HG03520 (cell line): ENCODE measurements around the gene LRRC3.
"Not testable (repeated sequence)": the region's sequence is repeated elsewhere in the genome, so short reads cannot be mapped to it uniquely, and the experiment has no call there.

Source experiments
- ATAC-seq: cut with Tn5 transposase; IDR thresholded peaks from one replicate; pipeline ENCODE4 v1.9.1; 2021; ENCODE audit warnings: mild to moderate bottlenecking, moderate library complexity; ENCODE audit not compliant: unreplicated experiment

Gene LRRC3, protein sequence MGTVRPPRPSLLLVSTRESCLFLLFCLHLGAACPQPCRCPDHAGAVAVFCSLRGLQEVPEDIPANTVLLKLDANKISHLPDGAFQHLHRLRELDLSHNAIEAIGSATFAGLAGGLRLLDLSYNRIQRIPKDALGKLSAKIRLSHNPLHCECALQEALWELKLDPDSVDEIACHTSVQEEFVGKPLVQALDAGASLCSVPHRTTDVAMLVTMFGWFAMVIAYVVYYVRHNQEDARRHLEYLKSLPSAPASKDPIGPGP

DNA sequence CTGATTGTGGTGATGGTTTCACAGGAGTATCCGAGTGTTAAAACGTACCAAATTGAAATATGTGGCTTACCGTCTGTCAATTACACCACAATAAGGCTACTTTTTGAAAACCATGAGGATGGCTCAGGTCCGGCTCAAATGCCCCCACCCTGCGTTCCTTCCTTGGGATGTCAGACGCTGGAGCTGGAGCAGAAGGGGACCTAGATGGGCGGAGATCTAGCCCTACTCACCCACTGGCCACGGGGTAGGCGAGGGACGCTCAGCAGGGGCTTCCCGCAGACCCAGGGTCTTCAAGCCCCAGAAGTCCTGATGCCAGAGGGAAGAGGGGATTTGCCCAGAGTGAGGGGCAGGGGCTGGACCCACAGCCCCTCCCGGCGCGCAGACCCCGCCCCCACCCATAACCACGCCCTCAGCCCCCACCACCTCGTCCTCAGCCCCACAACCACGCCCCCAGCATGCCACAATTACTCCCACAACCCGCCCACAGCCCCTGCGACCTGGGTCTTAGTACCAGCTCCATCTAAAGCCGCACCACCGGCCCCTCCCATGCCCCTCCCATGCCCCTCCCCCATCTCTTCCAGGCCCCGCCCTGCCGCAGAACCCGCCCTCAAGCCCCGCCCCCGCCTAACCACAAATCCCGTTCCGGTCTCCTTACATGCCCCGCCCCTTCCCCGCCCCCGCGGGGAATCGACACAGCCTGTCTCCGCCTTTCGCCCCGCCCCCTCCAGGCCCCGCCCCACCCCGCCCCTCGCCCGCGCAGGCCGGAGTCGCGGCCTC is at the start of gene LRRC3:
TSS of gene LRRC3 (plus strand) at position 764 of the 777 bp plus-strand sequence. CDS start 1,135 bp downstream, outside the sequence.
- ATAC-seq, result no peak

GRCh38 chr21:44405948-44406872 is 49.1 kb upstream of the LRRC3 start:
- ATAC-seq, result no peak

- no peak for ATAC-seq
Observed at GRCh38 chr21:44406953-44407352, 48.4 kb upstream of the LRRC3 start.

- ATAC-seq, result no peak
Observed at GRCh38 chr21:44407493-44407892, 47.8 kb upstream of the LRRC3 start.

GRCh38 chr21:44408226-44408625 is 47.1 kb upstream of the LRRC3 start:
- no peak for ATAC-seq

DNA sequence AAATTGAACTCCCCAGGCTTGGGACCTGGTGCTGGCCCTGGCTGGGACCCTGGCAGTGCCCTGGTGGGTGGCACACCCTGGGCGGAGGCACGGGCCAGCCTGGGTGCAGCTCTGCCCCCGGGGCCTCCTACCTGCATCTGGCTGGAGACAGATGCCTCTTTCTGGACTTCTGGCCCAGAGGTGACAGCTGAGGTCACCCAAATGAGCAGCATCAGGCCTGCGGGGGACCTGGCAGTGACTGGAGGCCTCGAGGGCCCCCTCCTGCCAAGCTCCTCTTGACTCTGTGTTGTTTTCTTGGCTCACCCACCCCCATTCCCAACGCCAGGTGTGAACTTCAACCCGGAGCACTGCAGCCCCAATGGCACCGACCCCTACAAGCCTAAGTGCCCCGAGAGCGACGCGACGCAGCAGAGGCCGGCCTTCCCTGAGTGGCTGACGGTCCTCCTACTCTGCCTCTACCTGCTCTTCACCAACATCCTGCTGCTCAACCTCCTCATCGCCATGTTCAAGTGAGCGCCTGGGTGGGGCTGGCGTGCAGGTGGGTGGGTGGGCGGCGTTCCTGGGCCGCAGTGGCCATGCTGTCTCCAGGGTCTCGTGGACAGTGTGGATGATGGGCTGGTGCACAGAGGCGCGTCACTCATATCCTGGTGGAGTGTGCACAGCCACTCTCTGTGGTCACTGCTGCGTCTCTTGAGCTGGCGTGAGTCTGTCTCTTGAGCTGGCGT is 41.6 kb upstream of the LRRC3 start:
- ATAC-seq, result no peak

DNA sequence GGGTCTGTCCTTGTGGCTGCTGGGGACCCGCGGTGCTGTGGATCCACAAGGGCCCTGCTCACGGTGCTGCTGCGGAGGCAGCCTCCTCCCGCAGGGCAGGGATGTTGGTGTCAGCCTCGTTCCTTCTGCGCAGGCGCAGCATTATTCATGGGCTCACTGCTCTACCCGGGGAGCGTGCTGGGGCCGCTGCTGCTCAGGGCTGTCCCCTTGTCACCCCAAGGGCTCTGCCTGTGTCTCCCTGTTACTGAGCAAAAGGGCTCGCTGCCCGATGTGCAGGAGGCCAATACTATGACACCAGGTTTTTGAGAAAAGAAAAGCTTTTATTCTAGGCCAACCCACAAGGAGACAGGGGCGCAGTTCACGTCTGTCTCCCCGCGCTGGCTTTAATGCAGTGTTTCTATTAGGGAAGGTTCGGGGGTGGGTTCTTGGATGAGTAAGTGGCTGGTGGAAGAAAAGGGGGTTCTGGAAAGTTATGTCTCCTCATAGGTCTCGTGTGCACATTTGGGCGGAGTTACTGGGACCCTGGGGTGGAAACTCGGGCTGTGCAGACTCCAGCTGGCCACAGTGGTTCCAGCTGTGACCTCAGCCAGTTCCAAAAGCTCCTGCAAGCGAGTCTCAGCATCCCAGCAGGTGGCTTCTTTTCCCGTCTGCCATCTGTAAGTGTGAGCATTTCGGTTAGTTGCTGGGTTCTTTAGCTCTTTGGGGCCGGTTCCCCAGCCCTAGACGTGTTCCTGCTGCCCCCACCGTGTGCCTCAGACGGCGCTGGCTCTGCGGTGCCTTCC is 40.8 kb upstream of the LRRC3 start:
- no peak for ATAC-seq

DNA sequence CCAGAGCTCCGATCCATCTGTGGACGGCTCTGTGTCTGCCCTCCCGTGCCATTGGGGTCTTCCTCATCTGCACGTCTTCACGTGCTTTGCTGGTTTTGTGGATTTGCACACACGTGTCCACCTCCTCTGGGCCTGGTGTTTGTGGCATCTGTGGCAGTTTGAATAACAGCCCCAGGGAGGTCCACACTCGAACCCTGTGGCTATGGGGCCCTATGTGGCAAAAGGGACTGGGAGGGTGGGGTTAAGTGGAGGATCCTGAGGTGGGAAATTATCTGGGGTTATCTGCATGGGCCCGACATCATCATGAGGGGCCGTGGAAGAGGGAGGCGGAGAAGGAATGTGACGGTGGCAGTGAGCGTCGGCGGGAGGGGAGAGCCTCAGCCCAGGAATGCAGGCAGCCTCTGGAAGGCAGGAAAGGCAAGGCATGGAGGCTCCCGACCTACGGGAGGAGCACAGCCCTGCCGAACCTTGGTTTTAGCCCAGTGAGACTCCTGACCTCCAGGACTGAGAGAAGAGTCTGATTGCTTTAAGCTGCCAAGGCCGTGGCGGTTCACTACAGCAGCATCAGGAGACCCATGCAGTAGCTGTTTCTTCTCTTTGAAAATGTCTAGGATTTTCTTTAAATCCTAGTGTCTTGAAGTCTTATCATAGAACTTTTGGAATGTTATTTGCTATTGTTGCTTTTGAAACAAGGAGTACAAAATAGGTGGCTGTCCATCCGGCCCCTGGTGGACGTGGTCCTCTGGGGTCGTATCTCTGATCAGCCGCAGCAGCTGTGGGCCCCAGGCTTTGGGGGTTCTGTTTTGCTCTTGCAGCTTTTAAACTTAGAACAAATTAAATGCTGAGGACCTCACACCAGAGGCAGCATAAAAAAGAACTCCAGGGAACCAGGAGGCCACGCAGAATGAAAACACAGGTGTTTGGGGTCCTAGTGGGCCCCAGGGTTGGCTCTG is 40.0 kb upstream of the LRRC3 start:
- ATAC-seq, result no peak

DNA sequence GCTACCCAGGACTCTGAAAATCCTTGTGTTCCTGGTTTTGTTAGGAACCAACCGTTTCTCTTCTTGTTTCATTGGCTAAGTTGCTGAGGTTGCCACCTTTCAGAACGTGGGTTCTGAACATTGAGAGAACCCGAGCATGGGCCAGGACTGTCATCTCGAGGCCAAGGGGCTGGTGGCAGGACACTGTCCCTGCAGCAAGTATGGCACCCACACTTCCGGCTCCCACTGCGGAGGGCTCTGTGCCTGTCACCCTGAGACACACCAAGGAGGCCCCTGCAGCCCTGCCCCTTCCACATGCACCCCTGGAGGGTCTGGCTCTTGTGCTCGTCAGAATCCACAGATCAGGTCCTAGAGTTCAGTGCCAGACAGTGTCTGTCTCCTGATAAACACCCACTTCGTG is 39.1 kb upstream of the LRRC3 start:
- ATAC-seq, result no peak

GRCh38 chr21:44417621-44418107 is 37.6 kb upstream of the LRRC3 start:
- ATAC-seq, result not testable (repeated sequence)

GRCh38 chr21:44418108-44418875 is 37.0 kb upstream of the LRRC3 start:
- ATAC-seq, result no peak

GRCh38 chr21:44418876-44419230 is 36.5 kb upstream of the LRRC3 start:
- no peak for ATAC-seq

GRCh38 chr21:44419679-44420078 is 35.6 kb upstream of the LRRC3 start:
- ATAC-seq, result no peak

DNA sequence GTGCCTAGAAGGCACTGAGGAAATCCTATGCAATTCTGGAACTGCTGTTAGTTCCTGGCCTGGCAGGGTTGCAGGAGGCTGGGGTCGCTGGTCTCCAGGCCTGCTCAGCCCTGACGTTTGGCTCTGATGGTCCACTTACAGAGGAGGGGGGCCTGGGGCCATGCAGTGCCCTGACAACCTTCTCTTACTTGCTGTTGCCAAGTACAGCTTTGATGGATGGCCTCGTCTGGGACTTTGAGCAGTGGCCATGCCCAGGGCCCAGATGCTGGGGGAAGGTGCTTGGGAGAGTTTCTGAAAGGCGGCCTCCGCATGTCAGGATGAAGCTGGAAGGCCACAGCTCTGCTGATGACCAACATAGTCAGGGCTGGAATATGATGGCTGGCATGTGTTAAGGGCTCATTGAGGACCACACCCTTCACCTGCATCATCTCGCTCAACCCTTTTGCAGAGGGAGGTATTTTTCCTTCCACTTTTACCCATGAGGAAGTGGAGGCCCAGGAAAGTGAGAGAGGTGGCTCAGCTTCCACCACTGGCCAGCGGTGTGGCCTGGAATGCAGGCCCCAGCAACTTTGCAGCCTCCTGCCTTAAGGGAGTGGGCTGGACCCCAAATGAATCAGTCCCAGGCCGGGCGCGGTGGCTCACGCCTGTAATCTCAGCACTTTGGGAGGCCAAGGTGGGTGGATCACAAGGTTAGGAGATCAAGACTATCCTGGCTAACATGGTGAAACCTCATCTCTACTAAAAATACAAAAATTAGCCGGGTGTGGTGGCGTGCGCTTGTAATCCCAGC is 34.7 kb upstream of the LRRC3 start:
- no peak for ATAC-seq

GRCh38 chr21:44421901-44422840 is 33.1 kb upstream of the LRRC3 start:
- no peak for ATAC-seq

DNA sequence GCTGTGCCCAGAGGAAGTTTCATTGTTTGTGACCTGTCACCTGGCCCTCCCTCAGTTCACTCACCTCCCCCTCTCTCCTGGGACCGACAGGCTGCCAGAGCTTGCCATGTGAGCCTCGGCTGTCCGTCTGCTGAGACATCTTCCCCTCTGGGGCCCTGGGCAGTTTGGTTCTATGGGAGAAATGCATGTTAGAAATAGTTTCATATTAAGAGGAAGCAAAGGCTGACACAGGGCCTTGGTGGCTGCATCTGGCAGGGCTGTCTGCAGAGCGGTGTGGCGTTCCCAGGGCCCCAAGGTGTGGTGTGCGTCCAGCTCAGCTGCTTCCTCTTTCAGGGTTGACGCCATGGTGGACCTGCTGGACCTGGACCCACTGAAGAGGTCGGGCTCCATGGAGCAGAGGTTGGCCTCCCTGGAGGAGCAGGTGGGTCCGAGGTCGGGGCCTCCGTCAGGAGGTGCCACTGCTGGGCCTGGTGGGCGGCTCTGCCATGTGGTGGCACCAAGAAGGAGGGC is 31.9 kb upstream of the LRRC3 start:
- ATAC-seq, result no peak
